HepG2 (cell line): ENCODE data around the gene PPP1R27. TPM values are rescaled to one million over a fixed set of nuclear protein-coding genes. Genes with fewer than 3 reads are reported as not detected.

ENCODE experiments used
- ERF ChIP-seq: IDR thresholded peaks from 2 replicates; pipeline ENCODE4 v1.6.1; 2018; ENCODE audit warnings: missing biosample characterization, missing genetic modification reagents
- GABPA ChIP-seq, 2 experiments: IDR thresholded peaks; 2 replicates each; pipeline ENCODE4 v1.6.1; 2011 to 2016; ENCODE audit warnings: low read depth in 2 of 2, low read length in 1 of 2, missing biosample characterization in 1 of 2, missing genetic modification characterization in 1 of 2
- HIVEP1 ChIP-seq: sonication (generic); formaldehyde crosslinking; IDR thresholded peaks from 2 replicates; pipeline ENCODE4 v1.4.0; 2020; ENCODE audit warnings: mild to moderate bottlenecking, missing genetic modification reagents
- HMG20B ChIP-seq: conservative IDR thresholded peaks from 2 replicates; pipeline ENCODE4 v1.6.1; 2016; ENCODE audit warnings: missing genetic modification reagents, missing compliant biosample characterization
- LCORL ChIP-seq, 2 experiments: fragments of 450-650 bp in 1 of 2; sonication (generic) in 1 of 2; formaldehyde crosslinking in 1 of 2; IDR thresholded peaks; 2 replicates each; pipeline versions ENCODE4 v1.5.0 to v1.6.1; 2017 to 2020; ENCODE audit warnings: antibody characterized with exemption in 1 of 2, missing genetic modification reagents in 1 of 2
- MED1 ChIP-seq: sonication (generic); formaldehyde crosslinking; IDR thresholded peaks from 2 replicates; pipeline ENCODE4 v1.4.0; 2020; ENCODE audit warnings: missing genetic modification reagents
- MEIS2 ChIP-seq: sonication (generic); formaldehyde crosslinking; IDR thresholded peaks from 2 replicates; pipeline ENCODE4 v1.9.0; 2021; ENCODE audit warnings: mild to moderate bottlenecking, missing genetic modification reagents
- NFATC3 ChIP-seq: sonication (generic); formaldehyde crosslinking; IDR thresholded peaks from 2 replicates; pipeline ENCODE4 v1.5.1; 2020; ENCODE audit warnings: mild to moderate bottlenecking, missing genetic modification reagents
- TGIF2 ChIP-seq: IDR thresholded peaks from 2 replicates; pipeline ENCODE4 v1.6.1; 2016; ENCODE audit warnings: control low read depth, missing compliant biosample characterization
- THAP11 ChIP-seq: IDR thresholded peaks from 2 replicates; pipeline ENCODE4 v1.6.1; 2016; ENCODE audit warnings: missing biosample characterization, missing genetic modification reagents
- ZMYM4 ChIP-seq: sonication (generic); formaldehyde crosslinking; IDR thresholded peaks from 2 replicates; pipeline ENCODE4 v1.8.1; 2023; ENCODE audit warnings: mild to moderate bottlenecking, missing genetic modification reagents
- ZNF331 ChIP-seq: sonication (generic); formaldehyde crosslinking; IDR thresholded peaks from 2 replicates; pipeline ENCODE4 v1.4.0; 2020; ENCODE audit warnings: missing genetic modification reagents
- ZNF501 ChIP-seq: sonication (generic); formaldehyde crosslinking; IDR thresholded peaks from 2 replicates; pipeline ENCODE4 v1.5.1; 2020; ENCODE audit warnings: mild to moderate bottlenecking, moderate library complexity, missing genetic modification reagents
- ZNF558 ChIP-seq: sonication (generic); formaldehyde crosslinking; IDR thresholded peaks from 2 replicates; pipeline ENCODE4 v1.9.0; 2022; ENCODE audit warnings: mild to moderate bottlenecking, missing genetic modification reagents, borderline replicate concordance
- ZNF563 ChIP-seq: sonication (generic); formaldehyde crosslinking; IDR thresholded peaks from 2 replicates; pipeline ENCODE4 v1.8.0; 2022; ENCODE audit warnings: mild to moderate bottlenecking, moderate library complexity, missing genetic modification reagents
- ZNF746 ChIP-seq: sonication (generic); formaldehyde crosslinking; IDR thresholded peaks from 2 replicates; pipeline ENCODE4 v1.8.0; 2022; ENCODE audit warnings: mild to moderate bottlenecking, missing genetic modification reagents
- ZNF841 ChIP-seq: sonication (generic); formaldehyde crosslinking; IDR thresholded peaks from 2 replicates; pipeline ENCODE4 v1.8.1; 2023; ENCODE audit warnings: missing genetic modification reagents, borderline replicate concordance
- polyA plus RNA-seq, 8 experiments: library from polyadenylated mRNA; depleted of rRNA in 3 of 8; stranded (reverse) in 7 of 8; unstranded in 1 of 8; fragments of >200 nt; fragmentation: Illumina TruSeq in 4 of 8; extraction: Trizol in 4 of 8; gene quantifications; 2 replicates each; pipeline versions ENCODE4 v1.2.1 to v1.2.3, GENCODE V29; 2011 to 2016; ENCODE audit warnings: low read depth in 4 of 8, missing spikeins in 1 of 8, mixed read lengths in 1 of 8; ENCODE audit not compliant: insufficient read depth in 1 of 8
- total RNA-seq, 5 experiments: library from RNA; depleted of rRNA; stranded (reverse); fragments of >200 nt; fragmentation: Illumina TruSeq; extraction: Trizol; gene quantifications; 2 replicates each; pipeline ENCODE4 v1.2.3, GENCODE V29; 2016; ENCODE audit warnings: low read depth in 1 of 5
- TF ChIP-seq, protein P1 (sequence below): sonication (generic); formaldehyde crosslinking; IDR thresholded peaks from 2 replicates; pipeline ENCODE4 v1.4.0; 2020; ENCODE audit warnings: missing genetic modification reagents
- TF ChIP-seq, protein P2 (sequence below): sonication (generic); formaldehyde crosslinking; conservative IDR thresholded peaks from 2 replicates; pipeline ENCODE4 v1.8.0; 2022; ENCODE audit warnings: missing genetic modification reagents
- TF ChIP-seq, protein P3 (sequence below): IDR thresholded peaks from 2 replicates; pipeline ENCODE4 v1.6.1; 2012; ENCODE audit warnings: inconsistent platforms
- TF ChIP-seq, protein P4 (sequence below): sonication (generic); formaldehyde crosslinking; IDR thresholded peaks from 2 replicates; pipeline ENCODE4 v1.8.1; 2023; ENCODE audit warnings: mild to moderate bottlenecking, moderate library complexity, missing genetic modification reagents
- TF ChIP-seq, protein P5 (sequence below): sonication (generic); formaldehyde crosslinking; IDR thresholded peaks from 2 replicates; pipeline ENCODE4 v1.5.0; 2020; ENCODE audit warnings: mild to moderate bottlenecking, missing genetic modification reagents

Gene PPP1R27
- total and polyA plus RNA-seq, 2 of the 13 experiments (the other 11 are each of a cell fraction or from before 2014, with no cell fraction given), result 0.17 to 1.00 TPM

DNA sequence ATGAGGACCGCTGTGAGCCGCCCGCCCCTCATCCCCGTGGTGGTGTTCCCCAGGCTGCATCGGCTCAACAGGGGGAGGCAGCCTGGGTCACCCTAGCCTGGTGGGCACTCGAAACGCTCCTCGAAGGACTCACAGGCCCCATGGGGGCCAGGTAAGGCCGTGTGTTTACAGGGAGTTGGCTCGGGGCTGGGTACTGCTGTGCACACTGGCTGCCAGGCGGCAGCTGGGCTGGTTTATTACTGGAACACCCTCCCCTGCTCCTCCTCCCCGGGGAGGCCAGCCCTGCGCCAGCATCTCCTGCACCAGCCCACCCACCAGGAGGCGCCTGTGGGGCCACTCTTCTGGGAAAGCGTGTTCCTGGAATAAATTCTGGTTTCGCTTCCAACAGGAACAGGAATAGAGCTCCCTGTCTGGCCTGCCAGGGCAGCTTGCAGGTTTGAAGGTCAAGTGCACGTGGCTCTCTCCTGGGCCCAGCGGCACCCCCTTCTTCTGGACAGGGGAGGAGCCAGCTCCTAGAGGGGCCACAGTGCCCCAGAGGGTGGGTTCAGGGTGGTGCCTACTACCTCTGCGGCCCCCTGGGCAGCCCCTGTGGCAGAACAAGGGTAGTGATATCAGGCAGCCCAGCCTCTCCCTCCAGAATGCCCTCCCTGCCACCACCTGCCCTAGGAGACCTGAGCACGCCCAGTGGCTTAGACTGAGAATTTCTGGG, 13.1 kb downstream of the PPP1R27 start (continued):
- TF ChIP-seq ZNF501 (peak; percentile 71), MEIS2 (CRISPR knock-in tag) (0 out of 2 replicates have a peak, but pooled peaks have one; percentile 20), GABPA (IDR thresholded peaks at IDR 0.05; ENCODE audit: low read depth, low read length) (no peak), GABPA (CRISPR knock-in tag; IDR thresholded peaks at IDR 0.05; ENCODE audit: low read depth) (0 out of 2 replicates have a peak, but pooled peaks have one; percentile 32), ZNF746 (0 out of 2 replicates have a peak, but pooled peaks have one; percentile 28), TGIF2 (CRISPR knock-in tag) (0 out of 2 replicates have a peak, but pooled peaks have one; percentile 44), HIVEP1 (CRISPR knock-in tag) (peak; percentile 44; the same call in 1 of the 2 replicates), HMG20B (CRISPR knock-in tag) (0 out of 2 replicates have a peak, but pooled peaks have one; percentile 39), ZNF331 (CRISPR knock-in tag) (peak; percentile 68; the same call in 1 of the 2 replicates), ZNF558 (peak; percentile 78; the same call in 1 of the 2 replicates), MED1 (CRISPR knock-in tag) (peak; percentile 68), ERF (CRISPR knock-in tag) (peak; percentile 83), THAP11 (peak; percentile 67), ZNF563 (0 out of 2 replicates have a peak, but pooled peaks have one; percentile 9), LCORL (IDR thresholded peaks at IDR 0.05) (no peak), LCORL (CRISPR knock-in tag; IDR thresholded peaks at IDR 0.05) (peak; percentile 54; the same call in 1 of the 2 replicates), NFATC3 (CRISPR knock-in tag) (no peak), ZNF841 (CRISPR knock-in tag) (no peak), ZMYM4 (CRISPR knock-in tag) (no peak)
- TF ChIP-seq, protein P1, sequence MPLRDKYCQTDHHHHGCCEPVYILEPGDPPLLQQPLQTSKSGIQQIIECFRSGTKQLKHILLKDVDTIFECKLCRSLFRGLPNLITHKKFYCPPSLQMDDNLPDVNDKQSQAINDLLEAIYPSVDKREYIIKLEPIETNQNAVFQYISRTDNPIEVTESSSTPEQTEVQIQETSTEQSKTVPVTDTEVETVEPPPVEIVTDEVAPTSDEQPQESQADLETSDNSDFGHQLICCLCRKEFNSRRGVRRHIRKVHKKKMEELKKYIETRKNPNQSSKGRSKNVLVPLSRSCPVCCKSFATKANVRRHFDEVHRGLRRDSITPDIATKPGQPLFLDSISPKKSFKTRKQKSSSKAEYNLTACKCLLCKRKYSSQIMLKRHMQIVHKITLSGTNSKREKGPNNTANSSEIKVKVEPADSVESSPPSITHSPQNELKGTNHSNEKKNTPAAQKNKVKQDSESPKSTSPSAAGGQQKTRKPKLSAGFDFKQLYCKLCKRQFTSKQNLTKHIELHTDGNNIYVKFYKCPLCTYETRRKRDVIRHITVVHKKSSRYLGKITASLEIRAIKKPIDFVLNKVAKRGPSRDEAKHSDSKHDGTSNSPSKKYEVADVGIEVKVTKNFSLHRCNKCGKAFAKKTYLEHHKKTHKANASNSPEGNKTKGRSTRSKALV, result peak; percentile 69; the same call in 1 of the 2 replicates
- TF ChIP-seq, protein P2, sequence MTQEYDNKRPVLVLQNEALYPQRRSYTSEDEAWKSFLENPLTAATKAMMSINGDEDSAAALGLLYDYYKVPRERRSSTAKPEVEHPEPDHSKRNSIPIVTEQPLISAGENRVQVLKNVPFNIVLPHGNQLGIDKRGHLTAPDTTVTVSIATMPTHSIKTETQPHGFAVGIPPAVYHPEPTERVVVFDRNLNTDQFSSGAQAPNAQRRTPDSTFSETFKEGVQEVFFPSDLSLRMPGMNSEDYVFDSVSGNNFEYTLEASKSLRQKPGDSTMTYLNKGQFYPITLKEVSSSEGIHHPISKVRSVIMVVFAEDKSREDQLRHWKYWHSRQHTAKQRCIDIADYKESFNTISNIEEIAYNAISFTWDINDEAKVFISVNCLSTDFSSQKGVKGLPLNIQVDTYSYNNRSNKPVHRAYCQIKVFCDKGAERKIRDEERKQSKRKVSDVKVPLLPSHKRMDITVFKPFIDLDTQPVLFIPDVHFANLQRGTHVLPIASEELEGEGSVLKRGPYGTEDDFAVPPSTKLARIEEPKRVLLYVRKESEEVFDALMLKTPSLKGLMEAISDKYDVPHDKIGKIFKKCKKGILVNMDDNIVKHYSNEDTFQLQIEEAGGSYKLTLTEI (CRISPR knock-in tag), result no peak
- TF ChIP-seq, protein P3, sequence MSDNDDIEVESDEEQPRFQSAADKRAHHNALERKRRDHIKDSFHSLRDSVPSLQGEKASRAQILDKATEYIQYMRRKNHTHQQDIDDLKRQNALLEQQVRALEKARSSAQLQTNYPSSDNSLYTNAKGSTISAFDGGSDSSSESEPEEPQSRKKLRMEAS, result peak; percentile 41; the same call in 1 of the 2 replicates
- TF ChIP-seq, protein P4, sequence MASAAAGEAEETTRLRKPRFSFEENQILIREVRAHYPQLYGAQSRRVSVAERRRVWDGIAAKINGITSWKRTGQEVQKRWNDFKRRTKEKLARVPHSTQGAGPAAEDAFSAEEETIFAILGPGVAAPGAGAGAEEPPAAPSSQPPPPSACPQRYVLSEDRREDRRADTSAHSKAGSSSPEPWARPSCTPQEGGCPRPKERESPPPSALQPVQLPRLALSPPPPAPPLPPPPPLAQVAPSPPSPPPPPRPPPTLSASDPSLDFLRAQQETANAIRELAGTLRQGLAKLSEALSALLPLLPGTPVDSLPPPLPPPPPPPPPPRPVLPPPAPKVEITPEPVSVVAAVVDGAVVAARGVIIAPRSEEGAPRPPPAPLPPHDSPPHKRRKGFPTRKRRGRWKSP (CRISPR knock-in tag), result no peak
- TF ChIP-seq, protein P5, sequence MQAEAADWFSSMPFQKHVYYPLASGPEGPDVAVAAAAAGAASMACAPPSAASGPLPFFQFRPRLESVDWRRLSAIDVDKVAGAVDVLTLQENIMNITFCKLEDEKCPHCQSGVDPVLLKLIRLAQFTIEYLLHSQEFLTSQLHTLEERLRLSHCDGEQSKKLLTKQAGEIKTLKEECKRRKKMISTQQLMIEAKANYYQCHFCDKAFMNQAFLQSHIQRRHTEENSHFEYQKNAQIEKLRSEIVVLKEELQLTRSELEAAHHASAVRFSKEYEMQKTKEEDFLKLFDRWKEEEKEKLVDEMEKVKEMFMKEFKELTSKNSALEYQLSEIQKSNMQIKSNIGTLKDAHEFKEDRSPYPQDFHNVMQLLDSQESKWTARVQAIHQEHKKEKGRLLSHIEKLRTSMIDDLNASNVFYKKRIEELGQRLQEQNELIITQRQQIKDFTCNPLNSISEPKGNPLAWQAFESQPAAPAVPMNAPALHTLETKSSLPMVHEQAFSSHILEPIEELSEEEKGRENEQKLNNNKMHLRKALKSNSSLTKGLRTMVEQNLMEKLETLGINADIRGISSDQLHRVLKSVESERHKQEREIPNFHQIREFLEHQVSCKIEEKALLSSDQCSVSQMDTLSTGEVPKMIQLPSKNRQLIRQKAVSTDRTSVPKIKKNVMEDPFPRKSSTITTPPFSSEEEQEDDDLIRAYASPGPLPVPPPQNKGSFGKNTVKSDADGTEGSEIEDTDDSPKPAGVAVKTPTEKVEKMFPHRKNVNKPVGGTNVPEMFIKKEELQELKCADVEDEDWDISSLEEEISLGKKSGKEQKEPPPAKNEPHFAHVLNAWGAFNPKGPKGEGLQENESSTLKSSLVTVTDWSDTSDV (CRISPR knock-in tag), result 0 out of 2 replicates have a peak, but pooled peaks have one; percentile 10
